B cell (primary cell): ENCODE data around the gene GSTT4. TPM values are rescaled to one million over a fixed set of nuclear protein-coding genes. Genes with fewer than 3 reads are reported as not detected.

ENCODE experiments used
- ATAC-seq: fragments of 200-7000 bp; cut with Tn5 transposase; one replicate; pipeline ENCODE4 v1.10.0; 2021; ENCODE audit warnings: low read depth, mild to moderate bottlenecking, moderate number of reproducible peaks, moderate library complexity
- CTCF ChIA-PET: fragments of 350-600 bp; sonication (Branson Sonifier 250); formaldehyde crosslinking; loops from one replicate; lab custom pipeline; 2021; ENCODE audit warnings: antibody characterized with exemption, inconsistent platforms; lab: Charles Lee
- POLR2A ChIA-PET: fragments of 350-600 bp; sonication (Branson Sonifier 250); formaldehyde crosslinking; loops from one replicate; lab custom pipeline; 2021; ENCODE audit warnings: antibody characterized with exemption; lab: Charles Lee
- DNase-seq: peaks from one replicate; pipeline ENCODE4 v3.0.0; 2013
- H2AFZ ChIP-seq: 2 replicates; pipeline ENCODE4 v1.6.1; 2012; ENCODE audit warnings: mild to moderate bottlenecking, low read depth, low read length; ENCODE audit not compliant: insufficient read depth, poor library complexity, severe bottlenecking
- H3K27ac ChIP-seq, 2 donors: 1 replicate in 1 of 2; 2 replicates in 1 of 2; pipeline ENCODE4 v1.5.1; 2012 to 2013; ENCODE audit warnings: low read length in 2 of 2, mild to moderate bottlenecking in 2 of 2, moderate library complexity in 1 of 2
- H3K27me3 ChIP-seq, 4 experiments: fragments of 200-600 bp in 1 of 4; sonication (generic) in 1 of 4; replicated peaks in 1 of 4; 1 replicate in 2 of 4; 2 replicates in 2 of 4; pipeline versions ENCODE4 v1.6.1 to v1.7.0; 2013 to 2016; ENCODE audit warnings: low read length in 3 of 4, mild to moderate bottlenecking in 2 of 4, mixed read lengths in 1 of 4, moderate library complexity in 1 of 4; ENCODE audit not compliant: insufficient read depth in 4 of 4, control insufficient read depth in 3 of 4; ENCODE audit errors: control extremely low read depth in 1 of 4
- H3K36me3 ChIP-seq, 2 experiments: replicated peaks in 1 of 2; 1 replicate in 1 of 2; 2 replicates in 1 of 2; pipeline versions ENCODE4 v1.6.1 to v1.7.1; 2013; ENCODE audit warnings: low read length in 1 of 2; ENCODE audit not compliant: insufficient read depth in 2 of 2, control insufficient read depth in 1 of 2; ENCODE audit errors: control extremely low read depth in 1 of 2, extremely low read depth in 1 of 2
- H3K4me1 ChIP-seq, 2 donors: fragments of 200-600 bp in 1 of 2; sonication (generic) in 1 of 2; 1 replicate in 1 of 2; 2 replicates in 1 of 2; pipeline versions ENCODE4 v1.5.1 to v1.6.1; 2013 to 2017; ENCODE audit warnings: low read length in 2 of 2; ENCODE audit not compliant: control insufficient read depth in 2 of 2, insufficient read depth in 2 of 2
- H3K4me2 ChIP-seq: replicated peaks from 2 replicates; pipeline ENCODE3; 2012; ENCODE audit warnings: mild to moderate bottlenecking, low read depth, low read length; ENCODE audit not compliant: poor library complexity, severe bottlenecking
- H3K4me3 ChIP-seq, 5 experiments: fragments of 200-600 bp in 1 of 5; sonication (generic) in 1 of 5; 1 replicate in 3 of 5; 2 replicates in 2 of 5; pipeline versions ENCODE4 v1.5.1 to v1.7.0; 2011 to 2016; ENCODE audit warnings: low read length in 4 of 5, mild to moderate bottlenecking in 4 of 5, low read depth in 2 of 5, control low read depth in 1 of 5, moderate library complexity in 1 of 5; ENCODE audit not compliant: insufficient read depth in 1 of 5; ENCODE audit errors: control extremely low read depth in 1 of 5, extremely low read depth in 1 of 5
- H3K79me2 ChIP-seq: fragments of 200-600 bp; sonication (generic); one replicate; pipeline ENCODE4 v1.6.0; 2016; ENCODE audit warnings: low read length; ENCODE audit not compliant: control insufficient read depth, insufficient read depth
- H3K9ac ChIP-seq: fragments of 200-600 bp; sonication (generic); 2 replicates; pipeline ENCODE4 v1.6.1; 2017; ENCODE audit warnings: mild to moderate bottlenecking, low read length, moderate library complexity
- H3K9me3 ChIP-seq, 3 donors: one replicate each; pipeline versions ENCODE4 v1.6.1 to v1.7.1; 2013; ENCODE audit warnings: low read length in 2 of 3; ENCODE audit not compliant: control insufficient read depth in 2 of 3, insufficient read depth in 1 of 3; ENCODE audit errors: control extremely low read depth in 1 of 3
- H4K20me1 ChIP-seq: 2 replicates; pipeline ENCODE4 v1.6.0; 2012; ENCODE audit warnings: mild to moderate bottlenecking, low read length; ENCODE audit not compliant: insufficient read depth, control insufficient read depth, poor library complexity, severe bottlenecking
- H3K27ac Mint-ChIP-seq: one replicate; pipeline ENCODE4 v1.8.0; 2021; ENCODE audit warnings: mixed read lengths
- H3K27me3 Mint-ChIP-seq: one replicate; pipeline ENCODE4 v1.8.0; 2021; ENCODE audit warnings: mixed read lengths
- H3K4me1 Mint-ChIP-seq: one replicate; pipeline ENCODE4 v1.8.0; 2021; ENCODE audit warnings: mixed read lengths
- H3K4me3 Mint-ChIP-seq: one replicate; pipeline ENCODE4 v1.8.0; 2021; ENCODE audit warnings: mixed read lengths
- H3K9me3 Mint-ChIP-seq: one replicate; pipeline ENCODE4 v1.8.0; 2022; ENCODE audit warnings: mixed read lengths; ENCODE audit not compliant: insufficient read depth
- CTCF ChIP-seq: fragments of 200-600 bp; IDR thresholded peaks from one replicate; pipeline ENCODE4 v1.8.0; 2022; ENCODE audit warnings: antibody characterized with exemption, mild to moderate bottlenecking
- EZH2 ChIP-seq: IDR thresholded peaks from 2 replicates; pipeline ENCODE4 v1.6.1; 2012; ENCODE audit warnings: borderline replicate concordance, low read depth, mild to moderate bottlenecking, moderate library complexity, low read length; ENCODE audit not compliant: insufficient read depth, poor library complexity, severe bottlenecking
- WGBS: methylation state at CpG from one replicate; pipeline ENCODE4 v1.1.5; 2013; ENCODE audit warnings: missing lambda C conversion rate; ENCODE audit not compliant: insufficient coverage; 5-methylcytosine and 5-hydroxymethylcytosine counted together
- intact Hi-C: fragments of 100-400 bp; cut with micrococcal nuclease; formaldehyde crosslinking; loops from one replicate; pipeline ENCODE4 v1.10.0; 2022
- polyA plus RNA-seq: library from polyadenylated mRNA; depleted of rRNA; stranded (reverse); fragments of >200 nt; gene quantifications from 2 replicates; pipeline ENCODE4 v1.2.3, GENCODE V29; 2012
- total RNA-seq, 2 donors: library from RNA; stranded (reverse); fragments of 120-200 nt in 1 of 2; gene quantifications; 1 replicate in 1 of 2; 2 replicates in 1 of 2; pipeline versions ENCODE4 v1.2.3 to v1.2.4, GENCODE V29; 2013 to 2022

The GSTT4 gene
- total and polyA plus RNA-seq, 2 donors (not counting 1 experiment from before 2014, with no cell fraction given) = not detected

DNA sequence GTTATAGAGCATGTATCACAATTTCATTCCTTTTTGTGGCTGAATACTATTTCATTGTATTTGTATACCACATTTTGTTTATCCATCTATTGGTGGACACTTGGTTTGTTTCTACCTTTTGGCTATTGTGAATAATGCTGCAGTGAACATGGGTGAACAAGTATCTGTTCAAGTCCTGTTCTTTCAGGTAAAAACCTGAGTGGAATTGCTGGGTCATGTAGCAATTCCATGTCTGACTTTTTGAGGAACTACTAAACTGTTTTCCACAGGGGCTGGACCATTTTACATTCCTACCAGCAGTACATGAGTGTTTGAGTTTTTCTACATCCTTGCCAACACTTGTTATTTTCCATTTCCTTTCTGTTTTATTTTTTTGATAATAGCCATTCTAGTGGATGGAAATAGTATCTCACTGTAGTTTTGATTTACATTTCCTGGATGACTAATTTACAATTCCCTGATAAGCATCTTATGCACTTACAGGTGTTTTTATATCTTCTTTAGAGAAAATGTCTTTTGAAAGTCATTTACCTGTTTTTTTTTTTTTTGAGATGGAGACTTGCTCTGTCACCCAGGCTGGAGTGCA, 18.0 kb upstream of the GSTT4 start:
- Histone ChIP-seq H3K36me3 (peaks cover 0 to 6% of the 10 kb centered on the region in 2 experiments), H3K27ac (no peak overlapping the region), H3K9ac (no peak overlapping the region), H3K4me1 (peaks cover 7 to 9% of the 10 kb centered on the region in 2 donors), H3K27me3 (no peaks in the 10 kb centered on the region), H3K4me3 (no peak overlapping the region), H4K20me1 (peaks cover 6% of the 10 kb centered on the region), H3K4me2 (no peak overlapping the region), H3K79me2 (peaks cover 60% of the 10 kb centered on the region), H3K9me3 (no peaks in the 10 kb centered on the region), H2AFZ (no peak overlapping the region)
- Mint-ChIP-seq H3K9me3 (no peaks in the 10 kb centered on the region), H3K27ac (no peak overlapping the region), H3K4me1 (peaks cover 13% of the 10 kb centered on the region), H3K27me3 (no peaks in the 10 kb centered on the region), H3K4me3 (no peak overlapping the region)
- POLR2A ChIA-PET = no interaction called here
- TF ChIP-seq EZH2 = no peak
- TF ChIP-seq CTCF = no peak
- intact Hi-C loops = no loop called here
- DNase-seq (no peak), ATAC-seq (no peak)
- CTCF ChIA-PET = interaction anchor here (0.7 kb wide), 1 partner anchor 1419 kb away, joined by 3 read pairs; no protein-coding TSS in a partner anchor

DNA sequence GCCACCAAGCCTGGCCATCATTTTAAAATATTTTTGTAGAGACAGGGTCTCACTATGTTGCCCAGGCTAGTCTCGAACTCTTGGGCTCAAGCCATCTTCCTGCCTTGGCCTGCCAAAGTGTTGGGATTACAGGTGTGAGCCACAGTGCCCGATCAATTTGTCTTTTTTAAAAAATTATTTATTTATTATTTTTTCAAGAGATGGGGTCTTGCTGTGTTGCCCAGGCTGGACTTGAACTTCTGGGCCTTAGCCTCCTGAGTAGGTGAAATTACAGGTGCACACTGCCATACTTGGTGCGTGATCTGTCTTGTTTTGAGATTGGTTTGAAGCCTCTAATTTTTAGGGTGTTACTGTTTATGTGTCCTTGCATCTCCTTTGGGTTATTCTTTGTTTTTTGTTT, 16.1 kb upstream of the GSTT4 start:
- CTCF ChIA-PET = no interaction called here
- Mint-ChIP-seq H3K27ac (no peak overlapping the region), H3K27me3 (no peaks in the 10 kb centered on the region), H3K4me3 (no peak overlapping the region), H3K4me1 (peaks cover 2% of the 10 kb centered on the region), H3K9me3 (no peaks in the 10 kb centered on the region)
- Histone ChIP-seq H3K9me3 (no peaks in the 10 kb centered on the region), H4K20me1 (no peaks in the 10 kb centered on the region), H3K4me2 (no peak overlapping the region), H3K4me1 (no peaks in the 10 kb centered on the region), H3K36me3 (peaks cover 1 to 6% of the 10 kb centered on the region in 2 experiments), H3K27ac (no peak overlapping the region), H3K27me3 (no peaks in the 10 kb centered on the region), H2AFZ (no peak overlapping the region), H3K4me3 (no peak overlapping the region), H3K79me2 (peaks cover 57% of the 10 kb centered on the region), H3K9ac (no peak overlapping the region)
- 100% methylated on average over 2 of the region's 3 CpGs for WGBS
- no peak for DNase-seq
- intact Hi-C loops = no loop called here
- POLR2A ChIA-PET = no interaction called here
- no peak for TF ChIP-seq EZH2
- no peak for TF ChIP-seq CTCF
- ATAC-seq = no peak
